Pericardium fibroblast (primary cell): ENCODE measurements around the gene NIP7. TPM values are rescaled to one million over a fixed set of nuclear protein-coding genes. Genes with fewer than 3 reads are reported as not detected.

Experiments used
- total RNA-seq: library from RNA; depleted of rRNA; stranded (reverse); fragments of >200 nt; gene quantifications from 2 replicates; pipeline ENCODE4 v1.2.3, GENCODE V29; 2015

Gene NIP7
- 13.5 and 14.7 TPM in 2 replicates for total RNA-seq

GRCh38 chr16:69339289-69340094 lies at the start of gene NIP7, which contains the start of gene COG8:
Gene NIP7 (plus strand): TSS chr16:69339772. CDS start chr16:69339830, 58 bp downstream.
Gene COG8 (minus strand): TSS chr16:69339564. CDS start chr16:69339552, 12 bp downstream.

GRCh38 chr16:69310653-69311532 lies 28.7 kb upstream of the NIP7 start, which contains the start of gene VPS4A:
Gene VPS4A (plus strand): TSS chr16:69311350. CDS start chr16:69311512, 162 bp downstream.

GRCh38 chr16:69330286-69331109 lies 9.1 kb upstream of the NIP7 start, which contains the start of gene PDF:
Gene PDF (minus strand): TSS chr16:69330588. CDS start chr16:69330570, 18 bp downstream.

GRCh38 chr16:69351309-69352027 lies 11.9 kb downstream of the NIP7 start, which contains the start of gene TMED6:
Gene TMED6 (minus strand): TSS chr16:69351786. CDS start chr16:69351753, 33 bp downstream.

Other genes with a start within 250 kb of the NIP7 start
- gene HAS3, start 234.1 kb upstream of the NIP7 start, total RNA-seq, result 0.68 and 1.2 TPM in 2 replicates
- gene CHTF8, start 207.2 kb upstream of the NIP7 start, total RNA-seq, result 45.2 and 62.1 TPM in 2 replicates
- gene UTP4, start 207.1 kb upstream of the NIP7 start, total RNA-seq, result 15.8 and 17.8 TPM in 2 replicates
- gene SNTB2, start 152.6 kb upstream of the NIP7 start, total RNA-seq, result 26.6 and 54.3 TPM in 2 replicates
- 30.6 and 31.2 TPM in 2 replicates for gene VPS4A, start 28.4 kb upstream of the NIP7 start, total RNA-seq
- 18.8 and 20.9 TPM in 2 replicates for gene PDF, start 9.2 kb upstream of the NIP7 start, total RNA-seq
- gene COG8, start 208 bp upstream of the NIP7 start, total RNA-seq, result 38.6 and 51.7 TPM in 2 replicates
- gene TMED6, start 12.0 kb downstream of the NIP7 start, total RNA-seq, result not detected in 2 replicates
- gene TERF2, start 46.2 kb downstream of the NIP7 start, total RNA-seq, result 5.0 and 11.2 TPM in 2 replicates
- 44.6 and 47.2 TPM in 2 replicates for gene CYB5B, start 84.8 kb downstream of the NIP7 start, total RNA-seq
- gene NFAT5, start 226.2 kb downstream of the NIP7 start, total RNA-seq, result 9.5 and 11.5 TPM in 2 replicates